Stomach (tissue), 9 donors: Measurements from ENCODE around the gene P2RY11. TPM values are rescaled to one million over a fixed set of nuclear protein-coding genes. Genes with fewer than 3 reads are reported as not detected.

Source experiments
- DNase-seq, 2 donors: peaks; one replicate each; pipeline versions ENCODE4 v3.0.0 to v3.0.0-alpha.2; 2013 to 2019
- H3K27ac ChIP-seq, 5 donors: fragments of 200-600 bp in 4 of 5; sonication (generic) in 4 of 5; one replicate each; pipeline ENCODE4 v1.5.1; 2013 to 2019; ENCODE audit warnings: mild to moderate bottlenecking in 1 of 5, moderate library complexity in 1 of 5
- H3K27me3 ChIP-seq, 3 donors: fragments of 200-600 bp; sonication (generic); one replicate each; pipeline ENCODE4 v1.5.1; 2017 to 2019; ENCODE audit warnings: mixed run types in 1 of 3
- H3K36me3 ChIP-seq, 4 donors: fragments of 200-600 bp; sonication (generic); 1 replicate in 3 of 4; 2 replicates in 1 of 4; pipeline ENCODE4 v1.5.1; 2016 to 2019
- H3K4me1 ChIP-seq, 4 donors: fragments of 200-600 bp; sonication (generic); one replicate each; pipeline ENCODE4 v1.5.1; 2016 to 2019
- H3K4me3 ChIP-seq, 4 donors: fragments of 200-600 bp; sonication (generic) in 3 of 4; one replicate each; pipeline ENCODE4 v1.5.1; 2016 to 2019; ENCODE audit warnings: mild to moderate bottlenecking in 1 of 4
- H3K9me3 ChIP-seq, 4 donors: fragments of 200-600 bp; sonication (generic); one replicate each; pipeline ENCODE4 v1.5.1; 2016 to 2019
- EP300 ChIP-seq: sonication (generic); formaldehyde crosslinking; IDR thresholded peaks from one replicate; pipeline ENCODE4 v1.6.1; 2017; ENCODE audit warnings: antibody characterized with exemption
- POLR2A ChIP-seq, 4 donors: fragments of 450-650 bp; IDR thresholded peaks; one replicate each; pipeline ENCODE4 v1.6.1; 2016; ENCODE audit warnings: antibody characterized with exemption in 4 of 4, control low read depth in 2 of 4, mild to moderate bottlenecking in 1 of 4, moderate library complexity in 1 of 4
- POLR2AphosphoS5 ChIP-seq, 3 donors: sonication (generic); formaldehyde crosslinking; IDR thresholded peaks; one replicate each; pipeline ENCODE4 v1.6.1; 2016; ENCODE audit warnings: antibody characterized with exemption in 3 of 3
- WGBS, 5 donors: extraction: QIAGEN DNeasy Blood & Tissue Kit in 3 of 5; methylation state at CpG; one replicate each; pipeline versions ENCODE4 v1.1.5 to v1.1.7; 2013 to 2018; 5-methylcytosine and 5-hydroxymethylcytosine counted together
- intact Hi-C: fragments of 100-400 bp; cut with DNase I; formaldehyde crosslinking; loops from one replicate; pipeline ENCODE4 v1.15.1; 2023; ENCODE audit warnings: low total_unique reads
- polyA plus RNA-seq, 3 donors: library from polyadenylated mRNA; stranded (reverse); fragments of 200-250 nt; gene quantifications; one replicate each; pipeline ENCODE4 v1.2.3, GENCODE V29; 2013
- total RNA-seq, 5 donors: library from RNA; depleted of rRNA; stranded (reverse); fragments of >200 nt; gene quantifications; one replicate each; pipeline versions ENCODE4 v1.1.0 to v1.2.3, GENCODE V29; 2014 to 2016
- TF ChIP-seq, protein P1 (sequence below), 7 experiments: fragments of 450-650 bp in 4 of 7; fragments of 200-600 bp in 3 of 7; sonication (generic) in 3 of 7; IDR thresholded peaks; one replicate each; pipeline ENCODE4 v1.5.1; 2016 to 2019; ENCODE audit warnings: antibody characterized with exemption in 7 of 7, control low read depth in 2 of 7, mild to moderate bottlenecking in 1 of 7
- donor health status: healthy with polysubstance abuse.
- donor health status: Bipolar disorder and iron deficiency.
- donor health status: healthy.

Gene P2RY11
- total and polyA plus RNA-seq, 8 donors, result 1.8 to 24.8 (median 5.0) TPM

GRCh38 chr19:10134040-10134439, 22.5 kb downstream of the P2RY11 start:
- no peaks in the 10 kb centered on the region for H3K4me1 ChIP-seq
- DNase-seq, result no peak
- no peaks in the 10 kb centered on the region for H3K27me3 ChIP-seq
- no peaks in the 10 kb centered on the region for H3K9me3 ChIP-seq
- H3K36me3 ChIP-seq, result peaks cover 66 to 100% (median 98%) of the 10 kb centered on the region in 4 donors
- 89 to 98% (median 97%) methylated on average over 7 to 9 of the region's 9 CpGs for WGBS, 5 donors
- no peak overlapping the region for H3K27ac ChIP-seq
- intact Hi-C loops, result no loop called here
- TF ChIP-seq EP300 (no peak), POLR2AphosphoS5 (IDR thresholded peaks at IDR 0.05) (no peak), POLR2A (IDR thresholded peaks at IDR 0.05) (no peak)
- TF ChIP-seq, protein P1, sequence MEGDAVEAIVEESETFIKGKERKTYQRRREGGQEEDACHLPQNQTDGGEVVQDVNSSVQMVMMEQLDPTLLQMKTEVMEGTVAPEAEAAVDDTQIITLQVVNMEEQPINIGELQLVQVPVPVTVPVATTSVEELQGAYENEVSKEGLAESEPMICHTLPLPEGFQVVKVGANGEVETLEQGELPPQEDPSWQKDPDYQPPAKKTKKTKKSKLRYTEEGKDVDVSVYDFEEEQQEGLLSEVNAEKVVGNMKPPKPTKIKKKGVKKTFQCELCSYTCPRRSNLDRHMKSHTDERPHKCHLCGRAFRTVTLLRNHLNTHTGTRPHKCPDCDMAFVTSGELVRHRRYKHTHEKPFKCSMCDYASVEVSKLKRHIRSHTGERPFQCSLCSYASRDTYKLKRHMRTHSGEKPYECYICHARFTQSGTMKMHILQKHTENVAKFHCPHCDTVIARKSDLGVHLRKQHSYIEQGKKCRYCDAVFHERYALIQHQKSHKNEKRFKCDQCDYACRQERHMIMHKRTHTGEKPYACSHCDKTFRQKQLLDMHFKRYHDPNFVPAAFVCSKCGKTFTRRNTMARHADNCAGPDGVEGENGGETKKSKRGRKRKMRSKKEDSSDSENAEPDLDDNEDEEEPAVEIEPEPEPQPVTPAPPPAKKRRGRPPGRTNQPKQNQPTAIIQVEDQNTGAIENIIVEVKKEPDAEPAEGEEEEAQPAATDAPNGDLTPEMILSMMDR (IDR thresholded peaks at IDR 0.05), result no peak
- H3K4me3 ChIP-seq, result no peak overlapping the region

- Histone ChIP-seq H3K4me1 (no peaks in the 10 kb centered on the region), H3K36me3 (peaks cover 82 to 100% (median 100%) of the 10 kb centered on the region in 4 donors), H3K4me3 (no peak overlapping the region), H3K27me3 (no peaks in the 10 kb centered on the region), H3K9me3 (no peaks in the 10 kb centered on the region), H3K27ac (no peak overlapping the region)
- WGBS, 5 donors, result 86 to 94% (median 91%) methylated on average over 8 to 39 of the region's 39 CpGs
- no peak for DNase-seq
- intact Hi-C loops, result no loop called here
- TF ChIP-seq EP300 (no peak), POLR2AphosphoS5 (IDR thresholded peaks at IDR 0.05) (no peak), POLR2A (IDR thresholded peaks at IDR 0.05) (no peak)
- TF ChIP-seq, protein P1 (IDR thresholded peaks at IDR 0.05), result no peak
Measured at GRCh38 chr19:10135551-10136334, 24.2 kb downstream of the P2RY11 start.

DNA sequence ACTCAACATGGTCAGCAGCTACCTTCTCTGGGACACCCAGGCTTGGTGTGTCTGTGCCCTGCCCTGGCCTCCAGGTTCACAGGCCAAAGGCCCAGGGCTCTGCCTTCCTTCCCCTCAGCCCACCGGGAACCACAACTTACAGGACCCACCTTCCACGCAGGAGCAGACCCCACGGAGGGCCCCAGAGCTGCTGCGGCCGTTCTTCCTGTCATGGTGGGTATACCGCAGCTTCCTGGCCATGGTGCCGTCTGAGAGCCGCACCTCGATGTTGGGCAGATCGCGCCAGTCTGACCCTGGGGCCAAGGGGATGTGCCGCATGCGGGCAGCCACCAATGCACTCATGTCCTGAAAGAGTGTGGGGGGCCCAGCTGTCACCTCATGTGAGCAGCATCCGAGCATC, 25.4 kb downstream of the P2RY11 start:
- no peak for DNase-seq
- intact Hi-C loops, result no loop called here
- no peak for TF ChIP-seq POLR2AphosphoS5 (IDR thresholded peaks at IDR 0.05)
- TF ChIP-seq, protein P1 (IDR thresholded peaks at IDR 0.05), result no peak
- no peak for TF ChIP-seq POLR2A (IDR thresholded peaks at IDR 0.05)
- no peak for TF ChIP-seq EP300
- Histone ChIP-seq H3K4me1 (no peaks in the 10 kb centered on the region), H3K27me3 (no peaks in the 10 kb centered on the region), H3K9me3 (no peaks in the 10 kb centered on the region), H3K27ac (no peak overlapping the region), H3K4me3 (no peak overlapping the region), H3K36me3 (peaks cover 86 to 100% (median 100%) of the 10 kb centered on the region in 4 donors)
- 94 to 97% (median 97%) methylated on average over 4 to 14 of the region's 14 CpGs for WGBS, 5 donors

DNA sequence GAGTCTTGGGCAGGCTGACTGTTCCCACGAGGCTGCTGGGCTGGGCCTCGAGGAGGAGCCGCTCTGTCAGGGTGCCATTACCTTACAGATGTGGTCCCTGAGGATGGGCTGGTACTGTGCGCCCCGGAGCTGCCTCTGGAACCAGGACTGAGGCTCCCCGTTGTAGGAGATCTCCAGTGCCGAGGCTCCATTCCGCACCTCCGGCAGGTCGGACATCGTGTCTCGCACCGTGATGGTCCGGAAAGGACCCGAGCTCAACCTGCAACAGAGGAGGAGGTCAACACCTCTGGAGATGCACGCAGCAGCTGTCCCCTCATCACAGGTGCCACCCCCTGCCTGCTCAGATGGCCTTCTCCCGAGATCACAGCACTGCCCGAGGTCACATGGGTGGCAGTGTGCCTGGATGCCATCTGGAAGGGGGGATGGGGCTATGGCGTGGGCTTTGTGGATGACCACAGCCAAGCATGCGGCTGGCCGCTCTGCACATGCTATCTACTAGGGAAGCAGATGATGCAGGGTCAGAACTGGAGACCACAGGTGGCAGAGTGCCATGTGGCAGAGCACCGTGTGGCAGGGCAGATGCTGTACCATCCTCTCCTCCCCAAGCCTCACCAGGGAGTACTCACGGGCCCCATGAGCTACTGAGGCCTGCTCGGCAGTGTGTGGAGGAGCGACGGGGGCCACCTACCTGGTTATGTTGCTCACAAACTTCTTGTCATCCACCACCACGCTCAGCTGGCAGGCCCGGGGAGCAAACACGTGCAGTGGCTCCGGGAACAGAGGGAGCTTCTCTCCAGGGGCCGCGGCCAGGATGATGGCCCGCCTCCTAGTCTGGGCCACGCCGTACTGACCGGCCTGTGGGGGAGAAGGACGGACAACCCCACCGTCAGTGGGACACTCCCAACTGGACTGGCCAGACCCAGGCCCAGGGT, 26.5 kb downstream of the P2RY11 start:
- no peaks in the 10 kb centered on the region for H3K9me3 ChIP-seq
- intact Hi-C loops, result no loop called here
- H3K4me1 ChIP-seq, result no peaks in the 10 kb centered on the region
- DNase-seq, result no peak
- no peak overlapping the region for H3K27ac ChIP-seq
- 88 to 95% (median 92%) methylated on average over 23 to 38 of the region's 38 CpGs for WGBS, 5 donors
- peaks cover 90 to 100% (median 100%) of the 10 kb centered on the region in 4 donors for H3K36me3 ChIP-seq
- TF ChIP-seq POLR2AphosphoS5 (IDR thresholded peaks at IDR 0.05) (no peak), EP300 (no peak), POLR2A (IDR thresholded peaks at IDR 0.05) (no peak)
- TF ChIP-seq, protein P1 (IDR thresholded peaks at IDR 0.05), result no peak
- H3K4me3 ChIP-seq, result no peak overlapping the region
- H3K27me3 ChIP-seq, result no peaks in the 10 kb centered on the region
